ENCODE measurements around the gene SUMO3.
A peak's percentile ranks its signal among the peaks of the same experiment; 100 is the strongest.

SUMO3 gene

DNA sequence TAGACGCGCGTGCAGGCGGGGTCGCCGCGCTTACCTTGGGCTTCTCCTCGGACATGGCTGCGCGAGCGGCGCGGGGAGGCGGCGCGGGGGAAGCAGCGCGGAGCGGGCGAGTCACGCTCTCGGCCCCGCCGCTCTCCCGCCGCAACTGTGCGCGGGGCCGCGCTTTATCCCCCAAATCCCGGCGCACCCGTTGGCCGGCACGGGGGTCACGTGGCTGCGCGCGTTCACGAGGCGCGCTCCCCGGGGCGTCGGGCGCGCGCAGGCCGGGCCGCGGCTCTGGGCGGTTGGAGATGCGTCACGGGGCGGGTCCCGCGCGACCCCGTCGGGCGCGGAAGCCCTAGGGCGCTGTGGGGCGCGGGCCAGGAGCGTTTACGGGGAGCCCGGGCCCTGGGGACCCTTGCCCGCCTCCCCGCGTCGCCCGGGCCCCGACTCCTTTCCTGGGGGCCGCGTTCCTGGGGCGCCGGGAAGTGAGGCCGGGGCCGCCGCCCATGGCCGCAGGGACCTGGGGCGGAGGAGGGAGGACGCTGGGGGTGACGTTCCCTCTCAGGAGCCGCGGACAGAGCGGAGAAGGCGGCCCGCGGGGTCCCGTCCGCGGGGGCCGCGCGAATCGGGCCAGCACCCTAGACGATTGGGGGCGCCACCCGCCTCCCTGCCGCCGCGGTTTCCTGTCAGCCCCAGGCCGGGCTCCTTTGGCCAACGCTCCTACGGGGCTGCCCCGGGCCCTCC lies at the start of gene SUMO3:
TSS of gene SUMO3 (minus strand) at position 149 of the 726 bp plus-strand sequence. CDS start at position 55, 94 bp downstream.
- peak; percentile 59 to 81 for DNase-seq (ENCODE audit: low read depth in 1 of 2, low spot score in 1 of 2)

DNA sequence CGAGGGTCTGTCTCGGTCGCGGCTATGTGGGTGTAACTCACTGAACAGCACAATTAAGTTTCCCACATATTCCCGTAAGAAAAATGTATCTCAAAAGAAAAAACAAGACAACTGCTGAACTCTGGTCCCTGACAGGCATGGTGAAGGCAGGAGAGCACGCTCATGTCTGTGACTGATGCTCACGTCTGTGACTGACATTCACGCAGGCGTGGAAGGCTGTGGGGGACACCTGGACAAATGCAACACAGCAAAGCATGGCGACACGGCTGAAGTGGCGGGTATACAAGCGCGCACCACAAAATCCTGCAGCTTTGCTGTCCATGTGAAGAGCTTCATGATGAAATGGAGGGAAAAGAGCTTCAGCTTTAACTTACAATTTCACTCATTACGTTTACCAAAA lies 49.6 kb upstream of the SUMO3 start:
- no peak for DNase-seq (ENCODE audit: low read depth in 1 of 2, low spot score in 1 of 2)

DNA sequence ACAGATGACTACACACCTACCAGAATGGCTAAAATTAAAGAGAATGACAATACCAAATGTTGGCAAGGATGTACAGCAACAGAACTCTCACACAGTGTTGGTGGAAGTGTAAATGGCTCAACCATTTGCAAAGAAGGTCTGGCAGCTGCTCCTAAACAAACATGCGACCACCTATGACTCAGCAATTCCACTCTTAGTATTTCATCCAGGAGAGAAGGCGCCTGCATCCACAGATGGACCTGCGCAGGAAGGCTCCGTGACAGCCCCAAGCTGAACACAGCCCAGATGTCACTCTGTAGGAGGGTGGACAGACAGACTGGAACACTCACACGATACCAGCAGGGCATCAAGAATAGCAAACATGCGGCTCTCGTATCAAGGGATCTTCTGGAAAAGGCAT lies 48.9 kb upstream of the SUMO3 start:
- no peak for DNase-seq (ENCODE audit: low read depth in 1 of 2, low spot score in 1 of 2)

DNA sequence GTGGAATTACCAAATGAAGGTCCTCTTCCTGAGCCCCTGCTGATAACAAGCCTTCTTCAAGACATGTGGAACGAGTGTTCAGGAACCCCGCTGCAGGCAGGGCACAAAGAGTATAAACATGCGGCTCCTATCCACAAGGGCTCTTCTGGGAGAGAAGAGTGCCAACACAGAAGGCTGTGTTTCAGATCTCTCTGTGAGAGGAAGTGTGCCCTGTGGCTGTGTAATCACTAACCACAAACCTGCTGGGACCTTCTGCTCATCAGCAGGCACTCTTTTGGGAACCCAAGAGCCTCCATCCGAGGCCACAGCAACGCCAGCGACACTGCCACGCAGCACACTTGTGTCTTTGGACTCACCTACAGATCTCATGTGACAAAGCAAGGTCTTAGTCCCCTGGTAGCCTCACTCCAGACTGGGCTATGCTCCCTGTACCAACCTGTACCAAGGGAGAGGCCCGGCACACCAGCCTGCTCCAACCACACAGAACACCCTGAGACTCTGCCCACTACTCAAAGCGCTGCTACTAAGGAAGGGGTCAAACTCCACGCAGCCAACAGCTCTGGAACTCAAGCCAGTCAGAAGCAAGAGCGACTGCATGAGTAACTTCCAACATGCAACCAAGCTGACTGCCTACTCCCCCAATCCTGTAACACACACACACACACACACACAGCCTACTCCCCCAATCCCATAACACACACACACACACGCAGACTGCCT lies 47.9 kb upstream of the SUMO3 start:
- DNase-seq (ENCODE audit: low read depth in 1 of 2, low spot score in 1 of 2), result no peak

DNA sequence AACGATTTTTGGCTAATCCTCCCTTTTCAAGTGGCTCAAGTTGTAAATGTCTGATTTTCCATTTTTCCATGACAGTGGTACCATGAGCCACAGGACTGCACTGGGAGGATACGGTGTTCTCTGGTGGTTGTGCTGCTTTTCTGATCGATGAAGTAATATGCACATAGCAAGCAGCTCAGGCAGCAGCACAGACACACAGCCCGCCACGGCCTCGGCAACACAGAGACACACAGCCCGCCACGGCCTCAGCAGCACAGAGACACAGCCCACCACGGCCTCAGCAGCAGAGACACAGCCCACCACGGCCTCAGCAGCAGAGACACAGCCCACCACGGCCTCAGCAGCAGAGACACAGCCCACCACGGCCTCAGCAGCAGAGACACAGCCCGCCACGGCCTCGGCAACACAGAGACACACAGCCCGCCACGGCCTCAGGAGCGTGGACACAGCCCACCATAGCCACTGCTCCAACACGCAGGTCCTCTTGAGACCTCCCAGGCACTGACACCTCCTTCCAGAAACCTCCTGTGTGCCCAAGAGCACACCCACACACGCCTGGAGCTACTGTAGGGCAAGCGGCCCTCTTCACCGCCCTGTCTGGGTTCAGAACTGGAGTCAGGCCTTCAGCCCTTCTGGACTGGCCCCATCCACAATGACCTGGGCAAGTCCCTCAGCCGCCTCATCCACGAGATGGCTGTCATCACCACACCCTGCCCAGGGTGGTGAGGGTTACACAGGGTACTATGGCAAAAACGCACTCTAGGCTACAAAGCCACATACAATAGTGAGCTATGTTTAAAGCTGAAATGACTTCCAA lies 45.2 kb upstream of the SUMO3 start:
- no peak for DNase-seq (ENCODE audit: low read depth in 1 of 2, low spot score in 1 of 2)

DNA sequence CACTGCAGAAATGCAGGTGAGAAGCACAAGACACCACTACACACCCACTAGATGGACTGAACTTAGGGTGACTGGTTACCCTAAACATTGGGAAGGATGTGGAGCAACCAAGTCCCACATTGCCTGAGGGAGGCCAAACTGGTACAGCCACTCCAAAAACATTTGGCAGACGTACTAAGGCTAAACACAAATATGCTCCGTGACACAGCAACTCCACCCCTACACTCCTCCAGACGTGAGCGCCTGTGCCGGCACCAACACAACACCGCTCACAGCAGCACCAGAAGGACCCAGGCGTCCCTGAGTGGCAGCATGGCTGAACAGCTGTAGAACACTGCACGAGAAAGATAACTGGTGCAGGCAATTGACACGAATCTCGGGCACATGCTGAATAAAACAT lies 40.9 kb upstream of the SUMO3 start:
- DNase-seq (ENCODE audit: low read depth in 1 of 2, low spot score in 1 of 2), result no peak

DNA sequence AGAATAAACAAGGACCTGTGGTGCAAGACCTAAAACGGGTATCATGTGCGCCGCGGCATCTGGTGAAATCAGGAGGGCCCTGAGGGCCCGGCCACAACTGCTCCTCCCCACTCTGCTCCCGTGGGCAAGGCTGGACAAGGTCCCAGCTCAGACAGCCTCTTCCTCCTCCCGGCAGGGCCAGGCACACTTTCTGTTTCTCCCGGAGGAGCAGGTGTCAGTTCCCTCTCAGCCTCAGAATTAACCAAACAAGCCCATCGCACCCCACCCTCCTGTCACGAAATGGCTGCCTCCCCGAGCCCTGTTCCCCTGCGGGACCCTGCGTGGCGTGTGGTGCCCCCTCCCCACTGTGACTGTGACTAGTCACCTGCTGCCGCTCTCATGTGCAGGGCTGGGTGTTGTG lies 40.4 kb upstream of the SUMO3 start:
- no peak for DNase-seq (ENCODE audit: low read depth in 1 of 2, low spot score in 1 of 2)

DNA sequence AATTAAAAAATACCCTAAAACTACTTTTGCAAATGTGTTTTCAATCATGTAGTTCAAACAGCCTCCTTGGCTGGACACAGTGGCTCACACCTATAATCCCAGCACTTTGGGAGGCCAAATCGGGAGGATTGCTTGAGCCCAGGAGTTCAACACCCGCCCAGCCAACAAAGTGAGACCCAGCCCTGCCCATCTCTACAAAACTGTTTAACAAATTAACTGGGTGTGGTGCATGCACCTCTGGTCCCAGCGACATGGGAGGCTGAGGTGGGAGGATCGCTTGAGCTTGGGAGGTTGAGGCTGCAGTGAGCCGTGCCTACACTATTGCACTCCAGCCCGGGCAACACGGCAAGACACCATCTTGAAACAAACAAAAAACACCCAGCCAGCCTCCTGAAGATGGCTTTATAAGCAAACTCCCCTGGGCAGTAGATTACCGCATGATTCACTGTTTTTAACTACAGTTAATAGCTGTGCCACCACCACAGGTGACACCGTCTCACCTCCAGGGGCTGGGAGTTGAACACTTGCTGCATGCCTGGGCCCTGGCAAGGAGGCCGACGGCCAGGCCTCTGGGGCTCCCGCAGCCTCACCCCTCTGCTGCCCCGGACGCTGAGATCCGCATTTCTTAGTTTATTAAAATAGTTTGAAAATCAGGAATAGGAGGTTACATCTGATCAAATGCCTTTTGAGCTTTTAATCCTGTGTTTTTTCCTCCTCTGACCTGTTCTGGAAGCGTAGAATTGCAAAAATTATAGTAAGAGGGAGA lies 39.4 kb upstream of the SUMO3 start:
- no peak for DNase-seq (ENCODE audit: low read depth in 1 of 2, low spot score in 1 of 2)

DNA sequence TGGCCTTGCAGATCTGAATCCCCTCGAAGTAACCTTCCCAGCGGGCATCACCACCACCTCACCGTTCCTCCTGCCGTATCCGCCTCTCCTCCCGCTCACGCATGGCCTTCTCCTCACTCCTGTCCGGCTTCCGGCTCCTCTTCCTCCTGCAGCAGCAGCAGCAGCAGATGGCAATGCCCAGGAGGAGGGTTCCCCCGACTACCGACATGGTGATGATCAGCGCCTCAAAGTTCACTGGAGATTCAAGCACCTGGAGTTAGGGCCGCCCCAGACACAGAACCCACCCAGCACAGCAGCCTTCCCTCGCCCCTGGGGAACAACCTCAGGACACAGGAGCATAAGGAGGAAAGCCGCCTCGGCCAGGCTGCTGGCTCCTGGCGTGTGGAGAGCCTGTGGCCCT lies 38.3 kb upstream of the SUMO3 start:
- DNase-seq (ENCODE audit: low read depth in 1 of 2, low spot score in 1 of 2), result no peak

DNA sequence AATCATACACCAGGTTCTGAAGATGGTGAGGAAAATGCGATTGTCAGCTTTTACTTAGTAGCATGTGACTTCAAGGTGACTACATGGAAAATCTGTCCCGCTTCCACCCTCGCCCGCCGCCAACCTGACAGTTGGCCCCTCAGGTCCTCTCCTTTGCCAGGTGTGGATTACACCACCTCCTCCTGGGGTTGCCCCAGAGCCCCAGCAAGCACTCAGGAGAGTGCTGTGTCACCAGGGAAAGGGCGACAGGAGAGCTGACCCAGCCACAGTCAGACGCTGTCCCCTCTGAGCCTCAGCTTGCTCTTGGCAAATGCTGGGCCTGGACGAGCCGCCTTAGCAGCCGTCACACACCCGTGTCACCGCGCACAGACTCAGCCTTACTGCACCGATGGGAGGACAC lies 37.7 kb upstream of the SUMO3 start:
- no peak for DNase-seq (ENCODE audit: low read depth in 1 of 2, low spot score in 1 of 2)

DNA sequence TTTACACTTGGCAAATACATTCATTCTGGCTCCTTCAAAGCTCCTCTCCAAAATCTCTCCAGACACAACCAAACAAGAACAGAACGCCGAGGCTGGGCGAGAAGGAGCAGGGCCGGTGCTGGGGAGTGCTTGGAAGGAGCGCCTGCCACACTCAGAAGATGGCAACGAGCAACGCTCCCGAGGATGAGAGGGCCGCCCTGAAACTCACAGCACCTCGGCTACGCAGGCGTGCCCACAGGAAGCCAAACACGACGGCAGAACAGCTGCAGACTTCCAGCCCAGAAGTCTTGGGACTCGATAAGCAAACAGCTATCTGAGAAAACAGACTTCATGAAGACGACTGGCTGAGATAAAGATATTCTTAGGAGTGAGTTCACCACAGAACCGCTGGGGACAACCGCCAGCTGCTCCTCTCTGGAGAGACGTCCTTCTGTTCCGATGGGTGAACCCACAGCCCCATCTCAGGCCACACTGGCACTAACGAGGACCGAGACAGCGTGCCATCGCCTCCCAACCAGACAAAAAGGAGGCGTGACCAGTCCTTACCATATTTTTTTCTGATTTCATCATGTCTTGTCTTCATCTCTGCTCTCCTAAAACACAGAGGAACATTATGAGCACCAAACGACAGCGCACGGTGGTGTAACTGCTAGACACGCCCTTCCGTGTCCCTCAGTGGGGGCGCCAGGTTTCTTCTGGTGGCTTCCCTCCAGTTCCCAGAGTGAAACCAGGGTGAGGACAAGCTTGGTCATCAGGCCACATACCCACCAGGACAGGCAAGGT lies 37.0 kb upstream of the SUMO3 start:
- no peak for DNase-seq (ENCODE audit: low read depth in 1 of 2, low spot score in 1 of 2)

DNA sequence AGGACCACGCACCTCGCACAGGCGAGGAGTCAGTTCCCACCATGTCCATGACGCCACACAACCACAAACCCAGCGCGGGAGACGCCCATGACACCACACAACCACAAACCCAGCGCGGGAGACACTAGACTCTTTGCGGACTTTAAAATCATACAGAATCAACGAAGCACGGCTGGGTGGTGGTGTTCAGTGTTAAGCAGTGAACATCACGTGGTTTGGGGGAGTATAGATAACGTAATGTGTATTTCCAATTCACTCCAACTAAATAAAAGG lies 36.5 kb upstream of the SUMO3 start:
- DNase-seq (ENCODE audit: low read depth in 1 of 2, low spot score in 1 of 2), result no peak

DNA sequence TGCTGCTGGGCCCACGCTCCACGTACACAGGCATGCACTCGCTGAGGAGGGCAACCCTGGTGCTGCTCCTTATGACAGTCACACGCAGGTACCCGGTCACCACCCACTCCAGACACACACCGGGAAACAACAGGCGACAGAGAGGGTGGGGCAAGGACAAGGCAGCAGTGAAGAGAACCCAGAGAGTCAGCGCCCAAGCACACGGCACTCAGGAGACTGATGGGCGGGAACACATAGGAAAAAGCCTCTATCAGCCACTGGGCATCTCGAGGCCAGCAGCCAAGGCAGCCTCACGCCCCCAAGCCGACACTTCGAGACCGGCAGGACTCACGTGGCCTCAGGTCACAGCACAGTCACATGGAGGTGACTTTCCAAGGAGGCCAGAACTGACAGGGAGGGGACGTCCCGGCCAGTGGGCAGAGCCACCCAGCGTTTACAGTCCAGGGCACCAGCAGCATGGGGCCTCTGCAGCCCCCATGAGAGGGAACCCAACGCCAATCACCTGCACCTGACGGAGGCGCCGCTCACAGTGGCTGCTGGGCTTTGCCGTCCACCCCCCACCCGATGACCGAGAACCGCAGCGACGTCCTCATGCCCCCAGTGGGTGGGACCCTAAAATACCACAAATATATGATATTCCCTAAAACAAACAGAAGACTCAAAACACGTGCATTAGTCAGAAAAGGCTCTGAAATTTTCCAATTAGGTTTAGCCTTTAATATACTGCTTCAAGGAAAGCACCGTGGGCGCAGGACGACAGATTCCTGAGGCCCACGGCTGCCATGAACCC lies 35.9 kb upstream of the SUMO3 start:
- no peak for DNase-seq (ENCODE audit: low read depth in 1 of 2, low spot score in 1 of 2)

DNA sequence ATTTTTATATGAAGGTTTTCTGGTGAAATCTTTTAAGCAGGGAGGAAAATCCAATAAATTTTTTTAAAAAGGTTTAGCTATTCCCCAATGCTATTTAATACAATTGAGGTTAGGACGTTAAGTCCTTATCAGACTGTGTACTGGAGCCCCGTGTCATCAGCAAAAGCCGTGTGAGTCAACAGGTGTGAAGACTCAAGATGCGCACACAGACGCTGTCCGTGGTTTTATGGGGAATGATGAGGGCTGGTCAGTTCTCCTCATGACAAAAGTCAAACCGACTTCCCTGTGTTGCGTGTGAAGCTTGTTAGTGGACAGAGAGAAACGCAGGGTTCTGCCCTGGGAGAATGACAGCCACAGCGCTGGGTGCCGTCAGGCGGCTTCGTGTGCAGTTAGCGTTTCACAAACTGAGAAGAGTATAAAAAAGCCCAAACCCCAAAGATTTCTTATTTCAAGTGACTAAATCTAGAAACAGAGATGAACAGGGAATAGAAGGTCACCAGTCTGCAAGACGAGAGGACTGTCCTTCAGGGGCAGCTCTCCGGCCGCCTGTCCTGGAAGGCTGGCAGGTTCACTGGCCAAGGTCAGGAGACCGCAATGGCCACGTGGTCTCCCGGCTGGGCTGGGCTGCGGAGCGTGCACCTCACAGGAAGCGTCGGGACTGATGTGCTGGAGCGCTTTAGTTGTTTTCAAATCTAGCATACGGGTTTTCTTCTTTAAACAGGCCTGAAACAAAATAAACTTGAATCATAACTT lies 33.2 kb upstream of the SUMO3 start:
- no peak for DNase-seq (ENCODE audit: low read depth in 1 of 2, low spot score in 1 of 2)

DNA sequence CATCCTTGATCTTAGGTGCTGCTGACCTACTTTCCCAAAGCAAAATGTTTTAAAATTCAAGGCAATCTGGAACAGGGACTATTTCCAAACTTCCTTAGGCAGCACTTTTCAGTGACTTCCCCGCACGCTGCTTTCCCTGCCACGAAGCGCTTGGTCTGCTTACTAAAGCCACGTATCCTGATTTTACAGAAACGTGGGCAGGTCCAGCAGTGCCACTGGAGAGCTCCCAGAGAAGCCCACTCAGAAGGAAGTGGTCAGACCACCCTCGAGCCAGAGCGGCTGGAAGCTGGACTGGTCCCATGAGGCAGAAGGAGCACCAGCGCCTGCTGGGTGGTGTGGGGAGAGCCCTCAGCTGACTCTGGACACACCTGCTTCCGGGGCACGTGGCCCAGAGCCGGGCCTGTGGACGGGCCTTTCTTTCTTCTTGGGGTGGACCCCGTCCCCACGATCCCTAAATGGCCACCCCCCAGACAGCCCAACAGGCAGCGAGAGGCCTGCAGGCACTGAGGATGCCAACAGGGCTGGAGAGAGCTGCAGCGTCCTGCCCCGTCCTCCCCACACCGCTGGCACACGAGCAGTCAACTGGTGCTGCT lies 32.4 kb upstream of the SUMO3 start:
- no peak for DNase-seq (ENCODE audit: low read depth in 1 of 2, low spot score in 1 of 2)

DNA sequence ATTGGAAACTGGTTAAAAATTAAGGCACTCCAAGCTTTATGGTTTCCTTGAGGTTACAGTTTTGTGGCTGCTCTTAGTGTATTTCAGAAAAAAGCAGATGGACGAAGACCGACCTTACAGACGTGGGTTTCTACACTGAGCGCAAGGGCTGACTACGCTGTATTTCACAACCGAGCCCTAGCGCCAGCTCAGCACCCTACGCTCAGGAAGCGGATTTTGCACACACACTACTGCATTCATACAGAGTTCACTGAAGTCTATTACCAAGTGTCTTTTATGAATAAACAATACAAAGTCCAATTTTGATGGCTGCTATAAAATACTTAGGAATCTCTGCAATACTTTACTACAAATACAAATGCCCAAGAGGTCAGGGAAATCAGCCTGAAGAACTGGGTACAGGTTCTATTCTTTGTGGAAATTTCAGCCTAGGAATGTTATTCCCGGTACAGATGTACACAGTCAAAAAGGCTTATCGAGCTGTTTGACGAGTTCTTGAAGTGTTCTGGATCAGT lies 31.8 kb upstream of the SUMO3 start:
- DNase-seq (ENCODE audit: low read depth in 1 of 2, low spot score in 1 of 2), result no peak

DNA sequence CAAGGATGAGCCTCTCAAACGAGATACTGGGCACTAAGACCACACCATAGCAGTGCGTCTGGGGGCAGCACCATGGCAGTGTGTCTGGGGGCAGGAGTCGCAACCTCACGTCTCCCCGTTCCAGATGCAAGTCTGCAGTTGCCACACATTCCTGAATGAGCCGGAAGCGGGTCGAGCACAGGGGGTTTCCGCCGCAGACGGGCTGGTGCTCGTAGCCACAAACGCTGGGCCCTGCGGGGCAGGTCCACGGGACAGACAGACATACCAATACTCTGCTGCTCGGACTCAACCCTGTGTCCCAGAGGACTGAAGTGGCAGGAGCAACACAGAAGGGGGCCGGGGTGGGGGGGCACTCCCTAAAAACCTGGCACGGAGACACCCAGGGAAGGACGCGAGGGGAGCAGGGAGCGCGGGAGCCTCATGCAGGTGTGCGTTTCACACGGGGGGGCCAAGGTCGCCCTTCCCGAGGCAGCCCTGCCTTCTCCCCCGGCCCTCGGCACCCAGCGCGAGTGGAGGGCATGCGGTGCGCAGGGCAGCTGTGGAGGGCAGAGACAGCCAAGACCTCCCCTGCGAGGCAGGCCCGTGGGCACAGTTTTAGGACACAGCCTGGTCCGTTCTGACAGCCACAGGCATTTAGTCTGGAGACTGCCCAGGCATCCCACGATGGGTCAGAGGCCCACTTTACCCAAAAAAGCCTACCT lies 31.1 kb upstream of the SUMO3 start:
- DNase-seq (ENCODE audit: low read depth in 1 of 2, low spot score in 1 of 2), result no peak
